ENCODE results near the gene AFF3. TPM values are rescaled to one million over a fixed set of nuclear protein-coding genes. Genes with fewer than 3 reads are reported as not detected.

The AFF3 gene
- total RNA-seq, 1 donor from 2014 or later: 44.6 TPM

DNA sequence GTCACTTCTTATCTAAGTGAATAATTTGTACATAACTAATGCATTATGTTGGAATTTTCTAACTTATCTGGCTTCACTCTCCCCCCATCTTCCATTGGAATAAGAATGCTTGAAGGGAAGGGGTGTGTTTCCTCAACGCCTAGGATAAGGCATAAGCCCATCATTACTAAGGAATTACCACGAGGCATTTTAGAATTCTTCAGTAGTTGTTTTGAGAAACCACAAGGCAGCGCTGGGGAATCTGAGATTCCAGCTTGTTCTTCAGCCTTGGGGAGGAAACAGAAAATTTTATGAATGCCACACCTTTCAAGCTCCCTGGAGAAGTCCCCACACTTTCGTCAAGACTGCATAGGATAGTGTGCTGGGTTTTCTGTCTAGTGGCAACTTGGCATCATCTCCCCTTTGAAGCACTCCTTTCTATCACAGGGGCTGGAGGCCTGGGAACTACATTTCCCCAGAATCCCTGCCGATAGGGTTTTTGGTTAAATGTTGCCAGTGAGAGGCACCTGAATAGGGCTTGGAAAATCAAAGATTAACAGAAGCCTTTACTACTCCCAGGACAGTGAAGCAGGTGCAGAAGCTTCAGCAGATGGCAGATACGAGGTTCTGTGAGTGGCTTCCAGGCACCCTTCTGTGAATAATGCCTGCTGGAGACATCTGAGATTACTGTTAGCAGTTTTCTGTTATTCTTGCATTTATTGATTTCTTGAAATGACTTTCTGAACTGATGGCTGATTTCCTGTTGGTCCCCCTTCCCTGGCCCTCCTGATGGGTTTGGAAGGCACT is 459.9 kb downstream of the AFF3 start:
- ATAC-seq (no peak), DNase-seq (no peak)
- Histone ChIP-seq H3K27me3 (no peaks in the 10 kb centered on the region), H3K27ac (no peak overlapping the region), H3K9me3 (no peaks in the 10 kb centered on the region), H3K4me3 (no peak overlapping the region), H3K36me3 (no peaks in the 10 kb centered on the region), H3K4me1 (peaks cover 3% of the 10 kb centered on the region)
- TF ChIP-seq CTCF (IDR thresholded peaks at IDR 0.05): no peak
- intact Hi-C loops (cut with DNase I): no loop called here

DNA sequence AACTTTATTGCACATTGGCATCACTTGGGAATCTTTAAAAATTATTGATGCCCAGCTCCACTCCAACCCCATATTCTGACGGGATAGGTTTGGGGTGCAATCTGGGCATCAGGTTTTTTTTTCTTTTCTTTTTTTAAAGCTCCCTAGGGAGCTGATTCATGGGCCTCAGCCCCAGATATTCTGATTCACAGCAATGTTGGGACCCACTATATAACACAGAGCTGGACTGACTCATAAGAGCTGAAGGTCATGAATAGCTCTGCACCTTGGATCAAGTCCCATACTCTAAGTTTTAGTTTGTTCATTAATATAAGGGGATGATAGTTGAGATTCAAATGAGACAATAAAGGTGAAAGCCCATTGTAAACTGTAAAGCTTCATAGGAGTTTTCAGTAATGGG is 461.4 kb downstream of the AFF3 start:
- Histone ChIP-seq H3K27ac (no peak overlapping the region), H3K27me3 (no peaks in the 10 kb centered on the region), H3K4me1 (peaks cover 3% of the 10 kb centered on the region), H3K9me3 (no peaks in the 10 kb centered on the region), H3K36me3 (no peaks in the 10 kb centered on the region), H3K4me3 (no peak overlapping the region)
- intact Hi-C loops (cut with DNase I): no loop called here
- no peak for DNase-seq
- no peak for TF ChIP-seq CTCF (IDR thresholded peaks at IDR 0.05)
- no peak for ATAC-seq

GRCh38 chr2:99679518-99679917 is 462.9 kb downstream of the AFF3 start:
- Histone ChIP-seq H3K4me1 (peaks cover 3% of the 10 kb centered on the region), H3K27ac (no peak overlapping the region), H3K27me3 (no peaks in the 10 kb centered on the region), H3K4me3 (no peak overlapping the region), H3K9me3 (no peaks in the 10 kb centered on the region), H3K36me3 (no peaks in the 10 kb centered on the region)
- no peak for DNase-seq
- intact Hi-C loops (cut with DNase I): no loop called here
- no peak for TF ChIP-seq CTCF (IDR thresholded peaks at IDR 0.05)
- ATAC-seq: peak; percentile 57

DNA sequence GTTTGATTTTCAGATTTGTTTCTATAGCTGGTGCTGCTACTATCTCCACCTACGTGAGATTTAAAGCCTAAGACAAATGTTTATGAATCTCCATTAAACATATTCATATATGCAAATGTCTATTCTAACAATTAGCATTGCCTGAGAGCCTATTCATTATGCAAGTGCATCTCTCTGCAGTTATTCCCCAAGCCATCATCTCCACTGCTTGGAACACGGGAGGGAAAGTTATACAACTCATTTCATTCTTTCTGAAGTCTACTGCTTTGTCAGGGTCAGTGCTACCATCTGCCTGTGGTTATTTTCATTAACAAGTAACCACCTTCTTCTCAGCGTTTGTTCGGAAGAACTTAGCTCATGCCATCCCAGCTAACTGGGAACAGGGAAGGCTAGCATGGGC is 463.8 kb downstream of the AFF3 start:
- intact Hi-C loops (cut with DNase I): no loop called here
- no peaks in the 10 kb centered on the region for H3K27me3 ChIP-seq
- no peak for DNase-seq
- H3K4me1 ChIP-seq: peaks cover 3% of the 10 kb centered on the region
- no peak overlapping the region for H3K27ac ChIP-seq
- no peak for TF ChIP-seq CTCF (IDR thresholded peaks at IDR 0.05)
- H3K4me3 ChIP-seq: no peak overlapping the region
- ATAC-seq: no peak
- no peaks in the 10 kb centered on the region for H3K9me3 ChIP-seq
- no peaks in the 10 kb centered on the region for H3K36me3 ChIP-seq

- H3K4me3 ChIP-seq: no peak overlapping the region
- intact Hi-C loops (cut with DNase I): no loop called here
- H3K9me3 ChIP-seq: no peaks in the 10 kb centered on the region
- TF ChIP-seq CTCF (IDR thresholded peaks at IDR 0.05): no peak
- no peak for ATAC-seq
- H3K36me3 ChIP-seq: no peaks in the 10 kb centered on the region
- no peak overlapping the region for H3K27ac ChIP-seq
- DNase-seq: no peak
- H3K27me3 ChIP-seq: no peaks in the 10 kb centered on the region
- H3K4me1 ChIP-seq: peaks cover 3% of the 10 kb centered on the region
These were observed 464.6 kb downstream of the AFF3 start for GRCh38 chr2:99677814-99678213.
